Measurements from ENCODE around the gene CTNNA3. TPM values are rescaled to one million over a fixed set of nuclear protein-coding genes. Genes with fewer than 3 reads are reported as not detected.

CTNNA3 gene
- total RNA-seq, 1 experiment from 2014 or later: 0.20 TPM

GRCh38 chr10:66929375-66929774, 766.6 kb downstream of the CTNNA3 start:
- ChIA-PET CTCF (no interaction called here), POLR2A (no interaction called here)
- no peaks in the 10 kb centered on the region for H3K9me3 ChIP-seq
- peaks cover 22% of the 10 kb centered on the region for H3K27me3 Mint-ChIP-seq (ENCODE audit: insufficient read depth, unreplicated experiment)
- no peak overlapping the region for H3K27ac Mint-ChIP-seq (ENCODE audit: unreplicated experiment)
- no peaks in the 10 kb centered on the region for H3K4me1 Mint-ChIP-seq (ENCODE audit: low read depth, unreplicated experiment)
- H3K9me3 Mint-ChIP-seq (ENCODE audit: unreplicated experiment): no peaks in the 10 kb centered on the region
- H3K4me1 ChIP-seq: no peaks in the 10 kb centered on the region
- no peak for DNase-seq
- no TSS peak for BruUV-seq (replicated peaks)
- TF ChIP-seq CTCF (IDR thresholded peaks at IDR 0.05; ENCODE audit: insufficient read depth in 1 of 2, low read depth in 1 of 2, low read length in 1 of 2, severe bottlenecking in 1 of 2, unreplicated experiment in 1 of 2): no peak
- no peaks in the 10 kb centered on the region; the same call in 1 of the 2 replicates for H3K27me3 ChIP-seq (replicated peaks; ENCODE audit: control insufficient read depth, insufficient read depth, low read length)
- H3K36me3 Mint-ChIP-seq (ENCODE audit: insufficient read depth, unreplicated experiment): no peaks in the 10 kb centered on the region
- intact Hi-C loops (cut with micrococcal nuclease; ENCODE audit: unreplicated experiment): loop anchor here (10.0 kb wide), 1 partner anchor 405 kb away; no protein-coding TSS in a partner anchor
- no peak overlapping the region for H3K4me3 Mint-ChIP-seq (ENCODE audit: unreplicated experiment)
- no peaks in the 10 kb centered on the region for H3K36me3 ChIP-seq (ENCODE audit: control insufficient read depth, insufficient read depth, low read length)
- H3K4me3 ChIP-seq (ENCODE audit: low read depth, low read length): no peak overlapping the region

- BruUV-seq (replicated peaks): no TSS peak
- Mint-ChIP-seq H3K27me3 (ENCODE audit: insufficient read depth, unreplicated experiment) (peaks cover 19% of the 10 kb centered on the region), H3K27ac (ENCODE audit: unreplicated experiment) (no peak overlapping the region), H3K4me3 (ENCODE audit: unreplicated experiment) (no peak overlapping the region), H3K9me3 (ENCODE audit: unreplicated experiment) (no peaks in the 10 kb centered on the region), H3K4me1 (ENCODE audit: low read depth, unreplicated experiment) (no peaks in the 10 kb centered on the region), H3K36me3 (ENCODE audit: insufficient read depth, unreplicated experiment) (no peaks in the 10 kb centered on the region)
- no peaks in the 10 kb centered on the region for H3K4me1 ChIP-seq
- no peaks in the 10 kb centered on the region; the same call in 1 of the 2 replicates for H3K27me3 ChIP-seq (replicated peaks; ENCODE audit: control insufficient read depth, insufficient read depth, low read length)
- ChIA-PET POLR2A (no interaction called here), CTCF (interaction anchor here (0.7 kb wide), 1 partner anchor 291 kb away, joined by 4 read pairs; no protein-coding TSS in a partner anchor)
- no peaks in the 10 kb centered on the region for H3K9me3 ChIP-seq
- no peak for DNase-seq
- H3K4me3 ChIP-seq (ENCODE audit: low read depth, low read length): no peak overlapping the region
- TF ChIP-seq CTCF (IDR thresholded peaks at IDR 0.05; ENCODE audit: insufficient read depth in 1 of 2, low read depth in 1 of 2, low read length in 1 of 2, severe bottlenecking in 1 of 2, unreplicated experiment in 1 of 2): no peak
- no peaks in the 10 kb centered on the region for H3K36me3 ChIP-seq (ENCODE audit: control insufficient read depth, insufficient read depth, low read length)
- intact Hi-C loops (cut with micrococcal nuclease; ENCODE audit: unreplicated experiment): loop anchor here (10.0 kb wide), 1 partner anchor 404 kb away; no protein-coding TSS in a partner anchor
Measured at GRCh38 chr10:66928776-66929175, 767.2 kb downstream of the CTNNA3 start.

GRCh38 chr10:66927971-66928770, 767.8 kb downstream of the CTNNA3 start:
- Histone ChIP-seq H3K9me3 (no peaks in the 10 kb centered on the region), H3K4me1 (no peaks in the 10 kb centered on the region), H3K4me3 (ENCODE audit: low read depth, low read length) (no peak overlapping the region), H3K36me3 (ENCODE audit: control insufficient read depth, insufficient read depth, low read length) (no peaks in the 10 kb centered on the region), H3K27me3 (replicated peaks; ENCODE audit: control insufficient read depth, insufficient read depth, low read length) (no peaks in the 10 kb centered on the region; the same call in 1 of the 2 replicates)
- Mint-ChIP-seq H3K27ac (ENCODE audit: unreplicated experiment) (no peak overlapping the region), H3K9me3 (ENCODE audit: unreplicated experiment) (no peaks in the 10 kb centered on the region), H3K27me3 (ENCODE audit: insufficient read depth, unreplicated experiment) (peaks cover 19% of the 10 kb centered on the region), H3K36me3 (ENCODE audit: insufficient read depth, unreplicated experiment) (no peaks in the 10 kb centered on the region), H3K4me1 (ENCODE audit: low read depth, unreplicated experiment) (no peaks in the 10 kb centered on the region), H3K4me3 (ENCODE audit: unreplicated experiment) (no peak overlapping the region)
- intact Hi-C loops (cut with micrococcal nuclease; ENCODE audit: unreplicated experiment): loop anchor here (10.0 kb wide), 1 partner anchor 403 kb away; no protein-coding TSS in a partner anchor
- DNase-seq: no peak
- no peak for TF ChIP-seq CTCF (IDR thresholded peaks at IDR 0.05; ENCODE audit: insufficient read depth in 1 of 2, low read depth in 1 of 2, low read length in 1 of 2, severe bottlenecking in 1 of 2, unreplicated experiment in 1 of 2)
- BruUV-seq (replicated peaks): no TSS peak
- CTCF ChIA-PET: interaction anchor here (0.7 kb wide), 1 partner anchor 290 kb away, joined by 4 read pairs; no protein-coding TSS in a partner anchor
- POLR2A ChIA-PET: no interaction called here

All from Caco-2 (cell line).